ACC112 (cell line): ENCODE data around the gene KPNA6.
"Not testable (repeated sequence)": the region's sequence is repeated elsewhere in the genome, so short reads cannot be mapped to it uniquely, and the experiment has no call there.

Source experiments
- H2AFZ ChIP-seq: fragments of 200-600 bp; sonication (generic); one replicate; pipeline ENCODE4 v1.6.0; 2017; ENCODE audit warnings: antibody characterized with exemption, low read length; ENCODE audit not compliant: unreplicated experiment
- H3K27ac ChIP-seq: fragments of 200-600 bp; sonication (generic); 2 replicates; pipeline ENCODE4 v1.5.1; 2014; ENCODE audit warnings: low read depth, mild to moderate bottlenecking, antibody characterized with exemption, low read length, moderate library complexity
- H3K27me3 ChIP-seq: fragments of 200-600 bp; sonication (generic); 2 replicates; pipeline ENCODE4 v1.6.1; 2014; ENCODE audit warnings: mild to moderate bottlenecking, antibody characterized with exemption, low read length, moderate library complexity, mixed read lengths; ENCODE audit not compliant: insufficient read depth
- H3K36me3 ChIP-seq: fragments of 200-600 bp; sonication (generic); 2 replicates; pipeline ENCODE4 v1.6.1; 2016; ENCODE audit warnings: mild to moderate bottlenecking, antibody characterized with exemption, low read length, moderate library complexity, mixed read lengths; ENCODE audit not compliant: insufficient read depth
- H3K4me1 ChIP-seq: fragments of 200-600 bp; sonication (generic); one replicate; pipeline ENCODE4 v1.6.1; 2016; ENCODE audit warnings: low read length, mixed read lengths; ENCODE audit not compliant: insufficient read depth, unreplicated experiment, control insufficient read depth
- H3K4me3 ChIP-seq: fragments of 200-600 bp; sonication (generic); 2 replicates; pipeline ENCODE4 v1.5.1; 2014; ENCODE audit warnings: mild to moderate bottlenecking, low read depth, low read length
- H3K79me2 ChIP-seq: fragments of 200-600 bp; sonication (generic); one replicate; pipeline ENCODE4 v1.6.0; 2016; ENCODE audit warnings: low read length; ENCODE audit not compliant: control insufficient read depth, unreplicated experiment, insufficient read depth

The KPNA6 gene

GRCh38 chr1:32100807-32101708 lies 6.8 kb upstream of the KPNA6 start:
- Histone ChIP-seq H3K79me2 (no peaks in the 10 kb centered on the region), H3K27ac (peak overlapping the region; percentile 65), H3K36me3 (peaks cover 17% of the 10 kb centered on the region), H3K4me3 (0 out of 2 replicates have a peak overlapping the region, but pooled peaks have one; percentile 36), H3K4me1 (peaks cover 14% of the 10 kb centered on the region), H2AFZ (no peak overlapping the region), H3K27me3 (no peaks in the 10 kb centered on the region)

GRCh38 chr1:32104127-32104526 lies 3.7 kb upstream of the KPNA6 start:
- no peaks in the 10 kb centered on the region for H3K27me3 ChIP-seq
- H3K27ac ChIP-seq, result no peak overlapping the region
- H2AFZ ChIP-seq, result no peak overlapping the region
- no peak overlapping the region for H3K4me3 ChIP-seq
- H3K36me3 ChIP-seq, result peaks cover 15% of the 10 kb centered on the region
- H3K79me2 ChIP-seq, result peaks cover 13% of the 10 kb centered on the region
- peaks cover 14% of the 10 kb centered on the region for H3K4me1 ChIP-seq

GRCh38 chr1:32105338-32105737 lies 2.5 kb upstream of the KPNA6 start:
- Histone ChIP-seq H3K4me1 (peaks cover 14% of the 10 kb centered on the region), H3K79me2 (peaks cover 25% of the 10 kb centered on the region), H3K4me3 (no peak overlapping the region), H3K36me3 (peaks cover 9% of the 10 kb centered on the region; the same call in 1 of the 2 replicates), H3K27me3 (no peaks in the 10 kb centered on the region), H3K27ac (no peak overlapping the region), H2AFZ (no peak overlapping the region)

- Histone ChIP-seq H3K4me1 (peaks cover under 1% of the 10 kb centered on the region), H2AFZ (no peak overlapping the region), H3K79me2 (peaks cover 40% of the 10 kb centered on the region), H3K27ac (peak overlapping the region; percentile 84; the same call in 1 of the 2 replicates), H3K27me3 (no peaks in the 10 kb centered on the region), H3K36me3 (0 out of 2 replicates have a peak, but pooled peaks cover 7% of the 10 kb centered on the region), H3K4me3 (no peak overlapping the region; the same call in 1 of the 2 replicates)
Observed at GRCh38 chr1:32106663-32107275, 1.1 kb upstream of the KPNA6 start.

- Histone ChIP-seq H3K27me3 (no peaks in the 10 kb centered on the region), H3K4me1 (peaks cover 8% of the 10 kb centered on the region), H3K4me3 (no peak overlapping the region), H3K27ac (no peak overlapping the region), H2AFZ (no peak overlapping the region), H3K36me3 (no peaks in the 10 kb centered on the region), H3K79me2 (peaks cover 80% of the 10 kb centered on the region)
Observed at GRCh38 chr1:32111040-32111623, 3.3 kb downstream of the KPNA6 start.

GRCh38 chr1:32111789-32112188 lies 3.9 kb downstream of the KPNA6 start:
- Histone ChIP-seq H3K27ac (no peak overlapping the region), H3K4me1 (peaks cover 15% of the 10 kb centered on the region), H3K36me3 (peaks cover 4% of the 10 kb centered on the region; the same call in 1 of the 2 replicates), H3K4me3 (no peak overlapping the region), H3K27me3 (no peaks in the 10 kb centered on the region), H2AFZ (no peak overlapping the region), H3K79me2 (peaks cover 86% of the 10 kb centered on the region)

GRCh38 chr1:32112806-32113375 lies 5.0 kb downstream of the KPNA6 start:
- H3K4me3 ChIP-seq, result no peak overlapping the region
- no peak overlapping the region for H2AFZ ChIP-seq
- no peak overlapping the region for H3K27ac ChIP-seq
- H3K27me3 ChIP-seq, result no peaks in the 10 kb centered on the region
- peaks cover 16% of the 10 kb centered on the region for H3K4me1 ChIP-seq
- peaks cover 96% of the 10 kb centered on the region for H3K79me2 ChIP-seq
- H3K36me3 ChIP-seq, result peaks cover 6% of the 10 kb centered on the region; the same call in 1 of the 2 replicates

GRCh38 chr1:32113436-32113835 lies 5.6 kb downstream of the KPNA6 start:
- not testable (repeated sequence) for H3K36me3 ChIP-seq, H3K27ac ChIP-seq, H3K4me3 ChIP-seq, H2AFZ ChIP-seq, H3K27me3 ChIP-seq
- Histone ChIP-seq H3K79me2 (peaks cover 96% of the 10 kb centered on the region), H3K4me1 (peaks cover 16% of the 10 kb centered on the region)

- peaks cover 93% of the 10 kb centered on the region for H3K79me2 ChIP-seq
- no peaks in the 10 kb centered on the region for H3K27me3 ChIP-seq
- peaks cover 16% of the 10 kb centered on the region for H3K4me1 ChIP-seq
- H2AFZ ChIP-seq, result no peak overlapping the region
- H3K4me3 ChIP-seq, result no peak overlapping the region
- no peak overlapping the region for H3K27ac ChIP-seq
- peaks cover 6% of the 10 kb centered on the region; the same call in 1 of the 2 replicates for H3K36me3 ChIP-seq
Observed at GRCh38 chr1:32114420-32114819, 6.6 kb downstream of the KPNA6 start.

GRCh38 chr1:32115496-32115895 lies 7.6 kb downstream of the KPNA6 start:
- no peak overlapping the region for H3K4me3 ChIP-seq
- H3K79me2 ChIP-seq, result peaks cover 89% of the 10 kb centered on the region
- H3K4me1 ChIP-seq, result peaks cover 16% of the 10 kb centered on the region
- H3K27ac ChIP-seq, result peak overlapping the region; percentile 62
- no peak overlapping the region for H2AFZ ChIP-seq
- no peaks in the 10 kb centered on the region for H3K27me3 ChIP-seq
- peaks cover 6% of the 10 kb centered on the region; the same call in 1 of the 2 replicates for H3K36me3 ChIP-seq
